ENCODE data around the gene LTB. TPM values are rescaled to one million over a fixed set of nuclear protein-coding genes. Genes with fewer than 3 reads are reported as not detected.
A peak's percentile ranks its signal among the peaks of the same experiment; 100 is the strongest.

LTB gene
- total and polyA plus RNA-seq, 9 of the 15 experiments (the other 6 are each of a cell fraction or from before 2014, with no cell fraction given): 0.07 to 0.51 TPM; not detected in 7

- TF ChIP-seq DIDO1 (tag; IDR thresholded peaks at IDR 0.05; ENCODE audit: low read depth) (no peak; the same call in 1 of the 2 replicates), ZNF134 (CRISPR knock-in tag; conservative IDR thresholded peaks at IDR 0.05) (0 out of 2 replicates have a peak, but pooled peaks have one; percentile 27), MXI1 (IDR thresholded peaks at IDR 0.05; ENCODE audit: low read depth, low read length) (peak; percentile 20; the same call in 1 of the 2 replicates), ZFP30 (CRISPR knock-in tag; IDR thresholded peaks at IDR 0.05; ENCODE audit: borderline replicate concordance) (no peak), HNRNPK (IDR thresholded peaks at IDR 0.05; ENCODE audit: low read depth, low read length, poor library complexity, severe bottlenecking) (no peak), ZNF431 (CRISPR knock-in tag; IDR thresholded peaks at IDR 0.05) (no peak), BHLHE40 (IDR thresholded peaks at IDR 0.05; ENCODE audit: low read length) (peak; percentile 37; the same call in 1 of the 2 replicates), GABPB1 (CRISPR knock-in tag; IDR thresholded peaks at IDR 0.05) (no peak), ZNF449 (CRISPR knock-in tag; IDR thresholded peaks at IDR 0.05) (no peak), ETV1 (tag; conservative IDR thresholded peaks at IDR 0.05; ENCODE audit: low read depth) (no peak; the same call in 1 of the 2 replicates), SP1 (CRISPR knock-in tag; IDR thresholded peaks at IDR 0.05) (peak; percentile 96), ZNF584 (CRISPR knock-in tag; IDR thresholded peaks at IDR 0.05; ENCODE audit: low read depth) (peak; percentile 53), ELK1 (CRISPR knock-in tag; IDR thresholded peaks at IDR 0.05) (no peak), WHSC1 (IDR thresholded peaks at IDR 0.05; ENCODE audit: low read length) (no peak), MCM7 (IDR thresholded peaks at IDR 0.05) (no peak), ZNF12 (CRISPR knock-in tag; IDR thresholded peaks at IDR 0.05) (no peak; the same call in 1 of the 2 replicates), PHB2 (IDR thresholded peaks at IDR 0.05; ENCODE audit: low read depth) (no peak), CBFB (CRISPR knock-in tag; IDR thresholded peaks at IDR 0.05) (no peak), MAFF (IDR thresholded peaks at IDR 0.05; ENCODE audit: low read length) (peak; percentile 19; the same call in 1 of the 2 replicates), GTF2A2 (tag; IDR thresholded peaks at IDR 0.05) (no peak), E2F1 (CRISPR knock-in tag; IDR thresholded peaks at IDR 0.05) (peak; percentile 97), PCBP2 (IDR thresholded peaks at IDR 0.05; ENCODE audit: low read depth, low read length, poor library complexity, severe bottlenecking) (no peak), ZKSCAN8 (CRISPR knock-in tag; IDR thresholded peaks at IDR 0.05) (no peak)
- TF ChIP-seq, protein P1, sequence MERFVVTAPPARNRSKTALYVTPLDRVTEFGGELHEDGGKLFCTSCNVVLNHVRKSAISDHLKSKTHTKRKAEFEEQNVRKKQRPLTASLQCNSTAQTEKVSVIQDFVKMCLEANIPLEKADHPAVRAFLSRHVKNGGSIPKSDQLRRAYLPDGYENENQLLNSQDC (CRISPR knock-in tag; IDR thresholded peaks at IDR 0.05): no peak
- TF ChIP-seq, protein P2, sequence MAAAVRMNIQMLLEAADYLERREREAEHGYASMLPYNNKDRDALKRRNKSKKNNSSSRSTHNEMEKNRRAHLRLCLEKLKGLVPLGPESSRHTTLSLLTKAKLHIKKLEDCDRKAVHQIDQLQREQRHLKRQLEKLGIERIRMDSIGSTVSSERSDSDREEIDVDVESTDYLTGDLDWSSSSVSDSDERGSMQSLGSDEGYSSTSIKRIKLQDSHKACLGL (CRISPR knock-in tag; IDR thresholded peaks at IDR 0.05; ENCODE audit: borderline replicate concordance, poor library complexity, severe bottlenecking): no peak
These were observed 37.8 kb upstream of the LTB start (continued) for GRCh38 chr6:31619805-31620585.

Data from K562 (cell line).